ENCODE results near the gene FARP1.

Gene FARP1

DNA sequence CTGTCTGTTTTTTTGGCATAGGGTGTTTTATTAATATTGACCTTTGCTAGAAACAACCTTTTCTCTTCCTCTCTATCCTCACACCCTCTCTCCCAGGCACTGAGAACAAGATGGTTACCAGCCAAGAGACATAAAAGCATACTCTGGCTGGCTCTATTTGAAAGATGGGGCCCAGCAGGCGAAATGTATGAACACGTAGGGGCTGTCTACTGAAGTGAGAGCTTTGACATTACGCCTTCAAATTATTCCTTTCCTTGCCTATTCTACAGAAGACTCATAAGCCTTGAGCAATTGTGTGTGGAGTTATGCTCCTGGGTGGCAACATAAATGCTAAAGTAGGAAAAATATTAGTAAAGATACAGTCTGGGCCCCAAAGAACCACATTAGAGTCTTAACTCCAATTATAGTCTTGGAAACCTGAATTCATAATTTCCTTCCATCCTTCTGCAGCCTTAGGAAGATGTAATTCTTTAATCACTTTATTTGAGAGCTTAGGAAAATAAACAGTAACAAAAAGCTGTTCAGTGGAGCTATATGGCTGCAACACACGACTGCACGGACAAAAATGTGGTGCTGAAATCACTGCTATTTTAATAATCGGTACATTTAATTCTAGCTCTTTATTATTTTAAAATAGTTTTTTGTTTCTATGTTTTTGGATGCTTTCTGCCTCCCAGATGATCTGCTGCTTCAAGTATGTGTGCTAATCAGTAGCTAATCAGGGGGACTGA, 156.5 kb downstream of the FARP1 start:
- TF ChIP-seq, protein P1, sequence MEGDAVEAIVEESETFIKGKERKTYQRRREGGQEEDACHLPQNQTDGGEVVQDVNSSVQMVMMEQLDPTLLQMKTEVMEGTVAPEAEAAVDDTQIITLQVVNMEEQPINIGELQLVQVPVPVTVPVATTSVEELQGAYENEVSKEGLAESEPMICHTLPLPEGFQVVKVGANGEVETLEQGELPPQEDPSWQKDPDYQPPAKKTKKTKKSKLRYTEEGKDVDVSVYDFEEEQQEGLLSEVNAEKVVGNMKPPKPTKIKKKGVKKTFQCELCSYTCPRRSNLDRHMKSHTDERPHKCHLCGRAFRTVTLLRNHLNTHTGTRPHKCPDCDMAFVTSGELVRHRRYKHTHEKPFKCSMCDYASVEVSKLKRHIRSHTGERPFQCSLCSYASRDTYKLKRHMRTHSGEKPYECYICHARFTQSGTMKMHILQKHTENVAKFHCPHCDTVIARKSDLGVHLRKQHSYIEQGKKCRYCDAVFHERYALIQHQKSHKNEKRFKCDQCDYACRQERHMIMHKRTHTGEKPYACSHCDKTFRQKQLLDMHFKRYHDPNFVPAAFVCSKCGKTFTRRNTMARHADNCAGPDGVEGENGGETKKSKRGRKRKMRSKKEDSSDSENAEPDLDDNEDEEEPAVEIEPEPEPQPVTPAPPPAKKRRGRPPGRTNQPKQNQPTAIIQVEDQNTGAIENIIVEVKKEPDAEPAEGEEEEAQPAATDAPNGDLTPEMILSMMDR (IDR thresholded peaks at IDR 0.05) = no peak

DNA sequence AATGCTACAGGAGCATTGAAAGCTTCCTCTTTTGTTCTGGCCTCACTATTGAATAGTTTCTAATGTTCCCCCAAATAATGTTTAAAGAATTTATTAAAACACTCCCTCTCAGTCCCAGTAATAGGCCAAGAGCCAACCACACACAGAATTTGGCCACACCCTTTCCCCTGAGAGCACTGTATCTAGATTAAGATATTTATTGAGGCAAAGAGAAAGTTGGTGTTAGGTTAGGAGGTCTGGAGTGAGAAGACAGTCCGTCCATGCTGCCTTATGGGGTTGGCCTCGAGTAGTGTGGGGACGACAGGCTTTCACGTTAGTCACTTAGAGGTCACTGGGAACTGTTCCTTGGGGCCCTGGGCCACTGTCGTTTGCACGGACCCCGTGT, 157.1 kb downstream of the FARP1 start:
- Histone ChIP-seq H2AFZ (no peak overlapping the region), H3K4me3 (ENCODE audit: low read depth, low read length) (no peak overlapping the region), H3K9ac (no peak overlapping the region), H3K9me3 (ENCODE audit: control insufficient read depth, low read length) (no peaks in the 10 kb centered on the region), H3K79me2 (peaks cover 2% of the 10 kb centered on the region), H3K4me1 (peaks cover 7% of the 10 kb centered on the region), H3K4me2 (ENCODE audit: low read length) (no peak overlapping the region), H3K27me3 (ENCODE audit: control insufficient read depth, insufficient read depth, low read length) (no peaks in the 10 kb centered on the region), H3K36me3 (ENCODE audit: control insufficient read depth, insufficient read depth, low read length) (no peaks in the 10 kb centered on the region), H3K27ac (no peak overlapping the region)
- TF ChIP-seq, protein P1 (IDR thresholded peaks at IDR 0.05) = no peak

More for the DNA sequence above, 156.5 kb downstream of the FARP1 start:
- Histone ChIP-seq H3K9ac (no peak overlapping the region), H3K36me3 (ENCODE audit: control insufficient read depth, insufficient read depth, low read length) (no peaks in the 10 kb centered on the region), H3K79me2 (peaks cover 2% of the 10 kb centered on the region), H3K27me3 (ENCODE audit: control insufficient read depth, insufficient read depth, low read length) (no peaks in the 10 kb centered on the region), H3K27ac (no peak overlapping the region), H2AFZ (no peak overlapping the region), H3K4me3 (ENCODE audit: low read depth, low read length) (no peak overlapping the region), H3K9me3 (ENCODE audit: control insufficient read depth, low read length) (no peaks in the 10 kb centered on the region), H3K4me1 (peaks cover 7% of the 10 kb centered on the region), H3K4me2 (ENCODE audit: low read length) (no peak overlapping the region)

DNA sequence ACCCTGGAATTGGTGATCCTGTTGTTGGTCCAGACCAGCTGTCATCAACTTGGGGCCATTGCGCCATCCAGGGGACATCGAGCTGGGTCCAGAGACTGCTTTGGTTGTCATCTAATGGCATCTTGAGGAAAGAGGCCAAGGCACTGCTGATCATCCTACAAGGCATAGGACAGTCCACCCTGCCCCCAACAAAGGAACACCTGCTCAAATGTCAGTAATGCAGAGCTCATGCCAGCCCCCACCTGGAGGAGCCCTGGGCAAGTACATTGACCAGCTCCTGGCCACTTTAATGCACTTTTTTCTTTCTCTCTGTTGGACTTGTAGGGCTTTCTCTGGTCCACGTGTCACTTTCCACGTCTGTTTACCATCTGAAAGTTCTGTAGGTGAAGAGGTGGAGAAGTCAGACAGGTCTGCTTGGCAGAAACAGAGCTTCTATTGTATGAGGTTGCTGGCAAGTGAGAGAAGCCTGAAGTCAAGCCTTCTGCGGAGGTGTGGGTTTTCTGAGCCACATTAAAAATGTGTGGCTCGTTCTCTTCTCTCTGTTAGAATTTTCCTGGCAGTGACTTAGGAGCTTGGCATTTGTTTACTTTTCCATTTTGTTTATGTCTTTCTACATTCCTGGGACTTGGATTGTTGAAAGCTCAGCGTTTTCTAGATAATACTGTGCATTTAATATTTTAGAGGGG, 158.2 kb downstream of the FARP1 start:
- TF ChIP-seq, protein P1 (IDR thresholded peaks at IDR 0.05) = no peak
- H3K4me2 ChIP-seq (ENCODE audit: low read length) = peak overlapping the region; percentile 47
- H3K4me3 ChIP-seq (ENCODE audit: low read depth, low read length) = no peak overlapping the region
- peak overlapping the region; percentile 42 for H2AFZ ChIP-seq
- H3K27ac ChIP-seq = no peak overlapping the region
- no peaks in the 10 kb centered on the region for H3K36me3 ChIP-seq (ENCODE audit: control insufficient read depth, insufficient read depth, low read length)
- no peaks in the 10 kb centered on the region for H3K9me3 ChIP-seq (ENCODE audit: control insufficient read depth, low read length)
- no peaks in the 10 kb centered on the region for H3K27me3 ChIP-seq (ENCODE audit: control insufficient read depth, insufficient read depth, low read length)
- H3K4me1 ChIP-seq = peaks cover 7% of the 10 kb centered on the region
- H3K79me2 ChIP-seq = peaks cover 2% of the 10 kb centered on the region
- H3K9ac ChIP-seq = no peak overlapping the region

DNA sequence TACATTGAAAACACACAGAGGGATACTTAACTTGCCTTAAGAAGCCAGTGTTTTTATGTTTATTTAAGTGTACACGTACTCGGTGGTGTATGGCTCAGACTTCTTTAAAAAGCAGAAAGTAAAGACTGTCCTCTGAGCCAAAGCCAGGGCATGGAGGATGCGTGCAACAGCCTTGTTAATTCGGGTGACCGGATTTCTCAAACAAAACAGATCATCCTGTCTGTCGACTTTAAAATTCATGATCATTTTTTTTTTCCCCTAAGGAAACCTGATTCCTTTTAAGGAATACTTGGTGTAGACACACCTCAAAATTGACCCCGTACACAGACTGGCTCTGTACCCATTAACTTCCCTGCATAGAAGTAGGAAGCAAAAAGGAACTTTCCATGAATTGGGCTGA, 158.8 kb downstream of the FARP1 start:
- H3K4me2 ChIP-seq (ENCODE audit: low read length) = peak overlapping the region; percentile 47
- H3K36me3 ChIP-seq (ENCODE audit: control insufficient read depth, insufficient read depth, low read length) = no peaks in the 10 kb centered on the region
- no peak overlapping the region for H3K9ac ChIP-seq
- no peak overlapping the region for H2AFZ ChIP-seq
- TF ChIP-seq, protein P1 (IDR thresholded peaks at IDR 0.05) = no peak
- H3K79me2 ChIP-seq = peaks cover 2% of the 10 kb centered on the region
- H3K4me3 ChIP-seq (ENCODE audit: low read depth, low read length) = no peak overlapping the region
- peaks cover 7% of the 10 kb centered on the region for H3K4me1 ChIP-seq
- H3K27ac ChIP-seq = no peak overlapping the region
- no peaks in the 10 kb centered on the region for H3K27me3 ChIP-seq (ENCODE audit: control insufficient read depth, insufficient read depth, low read length)
- no peaks in the 10 kb centered on the region for H3K9me3 ChIP-seq (ENCODE audit: control insufficient read depth, low read length)

Data from parathyroid adenoma (tissue), 2 donors.